Activated T-cell treated with anti-CD3 and anti-CD28 coated beads, Interleukin-2, amount 50 U/mL, for 72 hours (primary cell): Measurements from ENCODE around the gene PPP6R3. TPM values are rescaled to one million over a fixed set of nuclear protein-coding genes. Genes with fewer than 3 reads are reported as not detected.
"Not testable (repeated sequence)": the region's sequence is repeated elsewhere in the genome, so short reads cannot be mapped to it uniquely, and the experiment has no call there.

Source experiments
- ATAC-seq, 2 donors: fragments of 150-1000 bp; cut with Tn5 transposase; replicated peaks in 1 of 2; 2 replicates each; pipeline ENCODE4 v1.10.0; 2021; ENCODE audit warnings: moderate library complexity in 2 of 2, mild to moderate bottlenecking in 1 of 2
- DNase-seq, 2 donors: peaks; one replicate each; pipeline ENCODE4 v3.0.0; 2021 to 2022; ENCODE audit warnings: mixed read lengths in 1 of 2
- H3K27ac Mint-ChIP-seq: one replicate; pipeline ENCODE4 v1.8.0; 2022; ENCODE audit warnings: mild to moderate bottlenecking, moderate library complexity, mixed read lengths
- H3K27me3 Mint-ChIP-seq: one replicate; pipeline ENCODE4 v1.8.0; 2022; ENCODE audit warnings: low read depth, mixed read lengths
- H3K36me3 Mint-ChIP-seq, 2 donors: one replicate each; pipeline ENCODE4 v1.8.0; 2022; ENCODE audit warnings: mixed read lengths in 2 of 2, mild to moderate bottlenecking in 1 of 2; ENCODE audit not compliant: insufficient read depth in 2 of 2
- H3K4me1 Mint-ChIP-seq: one replicate; pipeline ENCODE4 v1.8.0; 2022; ENCODE audit warnings: low read depth, mixed read lengths
- H3K4me3 Mint-ChIP-seq, 2 donors: one replicate each; pipeline ENCODE4 v1.8.0; 2022; ENCODE audit warnings: mild to moderate bottlenecking in 2 of 2, mixed read lengths in 2 of 2, moderate library complexity in 2 of 2
- H3K9me3 Mint-ChIP-seq, 2 donors: one replicate each; pipeline ENCODE4 v1.8.0; 2022; ENCODE audit warnings: mixed read lengths in 2 of 2
- total RNA-seq, 2 donors: library from RNA; stranded (reverse); gene quantifications; one replicate each; pipeline ENCODE4 v1.2.3, GENCODE V29; 2022

PPP6R3 gene
- total RNA-seq, 2 donors from 2014 or later = 111 to 128 TPM

- Mint-ChIP-seq H3K4me1 (peaks cover 94% of the 10 kb centered on the region), H3K27me3 (no peaks in the 10 kb centered on the region), H3K27ac (peak overlapping the region; percentile 63), H3K4me3 (peak overlapping the region; percentile 78 to 80), H3K9me3 (no peaks in the 10 kb centered on the region), H3K36me3 (peaks cover 4 to 13% of the 10 kb centered on the region in 2 donors)
- ATAC-seq = no peak
- DNase-seq = no peak
These were observed 9.1 kb downstream of the PPP6R3 start for GRCh38 chr11:68469642-68470041.

- DNase-seq (no peak), ATAC-seq (no peak)
- H3K36me3 Mint-ChIP-seq = peaks cover 6 to 16% of the 10 kb centered on the region in 2 donors
- no peaks in the 10 kb centered on the region for H3K9me3 Mint-ChIP-seq
- no peaks in the 10 kb centered on the region for H3K27me3 Mint-ChIP-seq
- H3K27ac Mint-ChIP-seq = peak overlapping the region; percentile 38
- peaks cover 87% of the 10 kb centered on the region for H3K4me1 Mint-ChIP-seq
- H3K4me3 Mint-ChIP-seq = peak overlapping the region; percentile 78 to 80
These were observed 9.8 kb downstream of the PPP6R3 start for GRCh38 chr11:68470304-68470811.

- H3K9me3 Mint-ChIP-seq = no peaks in the 10 kb centered on the region
- H3K4me1 Mint-ChIP-seq = peaks cover 77% of the 10 kb centered on the region
- H3K27me3 Mint-ChIP-seq = no peaks in the 10 kb centered on the region
- DNase-seq = peak; percentile 64 to 65
- H3K36me3 Mint-ChIP-seq = peaks cover 6 to 18% of the 10 kb centered on the region in 2 donors
- H3K27ac Mint-ChIP-seq = peak overlapping the region; percentile 79
- peak overlapping the region; percentile 77 to 80 for H3K4me3 Mint-ChIP-seq
- ATAC-seq = peak; percentile 73 to 74
These were observed 11.1 kb downstream of the PPP6R3 start for GRCh38 chr11:68471360-68472340.

DNA sequence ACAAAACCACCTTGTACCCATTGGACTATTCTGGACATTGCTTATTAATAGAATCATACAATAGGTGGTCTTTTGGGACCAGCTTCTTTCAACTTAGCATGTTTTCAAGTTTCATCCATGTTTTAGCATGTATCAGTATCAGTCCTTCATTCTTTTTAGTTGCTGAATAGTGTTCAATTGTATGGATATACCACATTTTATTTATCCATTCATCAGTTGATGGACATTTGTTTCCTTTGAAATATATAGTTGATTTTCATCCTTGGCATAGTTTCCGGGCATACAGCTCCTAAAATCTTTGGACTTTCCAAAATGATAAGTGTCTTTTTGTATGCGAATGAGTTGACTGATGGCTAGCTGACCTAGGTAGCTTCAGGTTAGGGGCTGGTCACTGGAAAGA, 12.2 kb downstream of the PPP6R3 start:
- ATAC-seq (no peak), DNase-seq (no peak)
- peaks cover 6 to 24% of the 10 kb centered on the region in 2 donors for H3K36me3 Mint-ChIP-seq
- H3K9me3 Mint-ChIP-seq = no peaks in the 10 kb centered on the region
- peak overlapping the region in 1 of 2 donors; percentile 77 for H3K4me3 Mint-ChIP-seq
- H3K27ac Mint-ChIP-seq = peak overlapping the region; percentile 9
- no peaks in the 10 kb centered on the region for H3K27me3 Mint-ChIP-seq
- peaks cover 71% of the 10 kb centered on the region for H3K4me1 Mint-ChIP-seq

GRCh38 chr11:68473693-68474092, 13.1 kb downstream of the PPP6R3 start:
- Mint-ChIP-seq H3K4me3 (peak overlapping the region; percentile 42 to 77), H3K27ac (peak overlapping the region; percentile 39), H3K27me3 (no peaks in the 10 kb centered on the region), H3K36me3 (peaks cover 6 to 24% of the 10 kb centered on the region in 2 donors), H3K4me1 (peaks cover 62% of the 10 kb centered on the region), H3K9me3 (no peaks in the 10 kb centered on the region)
- ATAC-seq (no peak), DNase-seq (no peak)

- not testable (repeated sequence) for H3K4me3 Mint-ChIP-seq, DNase-seq, H3K27me3 Mint-ChIP-seq, H3K9me3 Mint-ChIP-seq, H3K27ac Mint-ChIP-seq, ATAC-seq
- peaks cover 58% of the 10 kb centered on the region for H3K4me1 Mint-ChIP-seq
- H3K36me3 Mint-ChIP-seq = peaks cover 8 to 34% of the 10 kb centered on the region in 2 donors
These were observed 15.1 kb downstream of the PPP6R3 start for GRCh38 chr11:68475626-68476025.

DNA sequence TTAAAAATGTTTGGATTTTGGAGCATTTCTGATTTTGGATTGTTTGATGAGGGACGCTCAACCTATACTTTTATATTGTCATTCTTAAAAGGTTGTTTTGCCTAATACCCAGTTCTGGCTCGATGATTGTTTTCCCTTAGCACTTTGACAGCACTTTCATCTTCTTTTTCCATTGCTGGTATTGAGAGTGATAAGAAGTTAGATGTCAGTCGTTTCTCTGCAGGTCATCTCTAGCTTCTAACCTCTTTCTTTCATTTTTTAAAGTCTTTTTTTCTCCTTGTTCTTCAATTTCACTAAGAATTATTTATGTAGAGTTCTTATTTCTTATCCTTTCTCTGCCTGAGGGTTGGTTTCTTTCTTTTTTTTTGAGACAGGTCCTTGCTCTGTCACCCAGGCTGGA, 18.8 kb downstream of the PPP6R3 start:
- peaks cover 5 to 21% of the 10 kb centered on the region in 2 donors for H3K36me3 Mint-ChIP-seq
- DNase-seq (no peak), ATAC-seq (no peak)
- peaks cover 47% of the 10 kb centered on the region for H3K4me1 Mint-ChIP-seq
- no peaks in the 10 kb centered on the region for H3K27me3 Mint-ChIP-seq
- peak overlapping the region in 1 of 2 donors; percentile 20 for H3K4me3 Mint-ChIP-seq
- no peaks in the 10 kb centered on the region for H3K9me3 Mint-ChIP-seq
- H3K27ac Mint-ChIP-seq = no peak overlapping the region

GRCh38 chr11:68480193-68480592, 19.6 kb downstream of the PPP6R3 start:
- Mint-ChIP-seq H3K9me3 (no peaks in the 10 kb centered on the region), H3K36me3 (peaks cover 3 to 18% of the 10 kb centered on the region in 2 donors), H3K4me3 (peak overlapping the region in 1 of 2 donors; percentile 15), H3K4me1 (peaks cover 51% of the 10 kb centered on the region), H3K27ac (peak overlapping the region; percentile 10), H3K27me3 (no peaks in the 10 kb centered on the region)
- ATAC-seq = no peak
- no peak for DNase-seq

DNA sequence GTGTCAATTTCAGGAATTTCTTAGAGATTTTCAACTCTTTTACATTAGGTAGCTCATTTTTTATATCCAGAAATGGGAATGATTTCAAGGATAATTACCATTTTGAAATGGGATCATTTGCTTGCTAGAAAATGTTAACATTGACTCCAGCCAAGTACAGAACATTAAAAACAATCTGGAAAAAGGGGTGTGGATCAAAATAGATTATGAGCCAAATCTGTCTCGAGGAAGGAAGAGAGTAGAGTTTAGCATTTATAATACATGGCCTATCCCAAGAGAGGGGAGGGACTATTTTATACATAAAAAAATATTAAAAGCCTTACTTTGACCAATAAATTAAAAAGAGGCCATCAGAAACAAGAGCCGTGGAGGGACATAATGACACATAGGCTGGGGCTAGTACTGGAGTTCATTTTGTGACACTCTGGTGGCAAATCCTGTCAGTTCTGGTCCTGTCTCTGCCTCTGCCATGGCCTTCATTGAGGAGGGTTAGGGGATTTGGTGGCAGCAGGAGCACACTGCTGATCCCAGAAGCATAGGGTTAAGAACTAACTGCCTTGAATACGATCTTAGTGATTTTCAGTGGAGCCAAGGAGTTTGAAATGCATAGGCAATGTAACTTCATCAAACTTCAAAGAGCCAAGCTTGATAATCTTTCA, 20.4 kb downstream of the PPP6R3 start:
- H3K36me3 Mint-ChIP-seq = peaks cover 3 to 16% of the 10 kb centered on the region in 2 donors
- ATAC-seq = no peak
- no peaks in the 10 kb centered on the region for H3K27me3 Mint-ChIP-seq
- no peak for DNase-seq
- no peaks in the 10 kb centered on the region for H3K9me3 Mint-ChIP-seq
- H3K4me1 Mint-ChIP-seq = peaks cover 54% of the 10 kb centered on the region
- peak overlapping the region; percentile 42 for H3K27ac Mint-ChIP-seq
- peak overlapping the region in 1 of 2 donors; percentile 1 for H3K4me3 Mint-ChIP-seq

DNA sequence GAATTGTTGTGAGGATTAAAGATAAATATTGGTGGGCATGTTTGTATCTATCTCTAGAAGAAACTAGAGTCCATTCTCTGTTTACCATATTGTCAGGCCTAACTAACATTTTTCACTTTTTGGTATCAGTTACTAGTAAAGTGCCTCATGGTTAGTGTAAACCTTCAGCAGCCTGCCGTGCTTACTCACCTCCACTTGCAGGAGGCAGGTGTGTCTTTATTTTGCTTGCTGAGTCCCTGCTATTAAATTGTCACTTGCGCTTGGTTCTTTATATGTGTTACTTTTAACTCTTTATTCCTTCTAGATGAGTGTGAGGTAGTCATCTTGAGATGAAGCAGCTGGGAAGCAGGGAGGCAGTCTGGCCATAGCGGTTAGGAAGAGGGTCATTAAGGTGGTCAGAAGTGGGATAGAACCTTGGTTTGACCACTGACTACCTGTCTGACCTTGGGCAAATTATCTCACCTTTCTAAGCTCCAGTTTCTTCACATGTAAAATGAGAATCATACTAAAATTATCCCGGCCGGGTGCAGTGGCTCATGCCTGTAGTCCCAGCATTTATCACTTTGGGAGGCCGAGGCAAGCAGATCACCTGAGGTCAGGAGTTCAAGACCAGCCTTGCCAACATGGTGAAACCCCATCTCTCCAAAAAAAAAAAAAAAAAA, 21.2 kb downstream of the PPP6R3 start:
- ATAC-seq (no peak), DNase-seq (no peak)
- Mint-ChIP-seq H3K27ac (no peak overlapping the region), H3K27me3 (no peaks in the 10 kb centered on the region), H3K4me1 (peaks cover 62% of the 10 kb centered on the region), H3K9me3 (no peaks in the 10 kb centered on the region), H3K36me3 (peaks cover 5 to 17% of the 10 kb centered on the region in 2 donors), H3K4me3 (no peak overlapping the region)

DNA sequence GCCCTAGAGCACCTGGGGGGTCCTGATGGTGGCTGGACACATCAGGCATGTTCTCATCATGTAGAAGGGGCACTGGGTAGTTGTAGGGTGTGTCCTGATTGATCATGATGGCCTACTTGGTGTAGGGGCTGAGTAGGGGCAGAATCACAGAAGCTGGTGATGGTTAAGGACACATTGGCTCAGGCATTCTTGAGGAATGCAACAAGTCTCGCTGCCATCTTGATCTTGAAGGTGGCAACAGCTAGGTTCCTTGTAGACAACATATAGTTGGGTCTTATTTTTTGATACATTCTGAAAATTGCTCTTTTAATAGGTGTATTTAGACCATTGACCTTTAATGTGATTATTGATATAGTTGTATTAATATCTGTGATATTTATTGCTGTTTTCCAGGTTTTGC, 28.1 kb downstream of the PPP6R3 start:
- Mint-ChIP-seq H3K27ac (peak overlapping the region; percentile 44), H3K27me3 (no peaks in the 10 kb centered on the region), H3K9me3 (no peaks in the 10 kb centered on the region), H3K36me3 (peaks cover 5 to 6% of the 10 kb centered on the region in 2 donors), H3K4me1 (peaks cover 73% of the 10 kb centered on the region), H3K4me3 (no peak overlapping the region)
- DNase-seq = no peak
- ATAC-seq = no peak

- Mint-ChIP-seq H3K27ac (no peak overlapping the region), H3K9me3 (no peaks in the 10 kb centered on the region), H3K4me1 (peaks cover 58% of the 10 kb centered on the region), H3K36me3 (peaks cover 0 to 2% of the 10 kb centered on the region in 2 donors), H3K4me3 (no peak overlapping the region), H3K27me3 (no peaks in the 10 kb centered on the region)
- no peak for DNase-seq
- no peak for ATAC-seq
These were observed 34.7 kb downstream of the PPP6R3 start for GRCh38 chr11:68495220-68495729.
